Hepatocyte (in vitro differentiated cells): Measurements from ENCODE around the gene C4BPA. TPM values are rescaled to one million over a fixed set of nuclear protein-coding genes. Genes with fewer than 3 reads are reported as not detected.

ENCODE experiments used
- DNase-seq: peaks from one replicate; pipeline ENCODE4 v3.0.0-alpha.2; 2016; ENCODE audit warnings: low spot score
- H2AFZ ChIP-seq: fragments of 200-600 bp; sonication (generic); 2 replicates; pipeline ENCODE4 v1.6.0; 2016; ENCODE audit warnings: antibody characterized with exemption, mild to moderate bottlenecking
- H3K27ac ChIP-seq: fragments of 200-600 bp; sonication (generic); 2 replicates; pipeline ENCODE4 v1.5.1; 2016; ENCODE audit warnings: mild to moderate bottlenecking
- H3K27me3 ChIP-seq: fragments of 200-600 bp; sonication (generic); 2 replicates; pipeline ENCODE4 v1.6.1; 2016
- H3K36me3 ChIP-seq: fragments of 200-600 bp; sonication (generic); replicated peaks from 2 replicates; pipeline ENCODE4 v1.5.1; 2016; ENCODE audit warnings: low read depth; ENCODE audit not compliant: insufficient read depth
- H3K4me1 ChIP-seq: fragments of 200-600 bp; sonication (generic); 2 replicates; pipeline ENCODE4 v1.5.1; 2016; ENCODE audit warnings: mild to moderate bottlenecking, moderate library complexity; ENCODE audit not compliant: insufficient read depth
- H3K4me2 ChIP-seq: fragments of 200-600 bp; sonication (generic); 2 replicates; pipeline ENCODE4 v1.6.0; 2016
- H3K4me3 ChIP-seq: fragments of 200-600 bp; sonication (generic); 2 replicates; pipeline ENCODE4 v1.5.1; 2016; ENCODE audit warnings: mild to moderate bottlenecking
- H3K79me2 ChIP-seq: fragments of 200-600 bp; sonication (generic); 2 replicates; pipeline ENCODE4 v1.6.0; 2017; ENCODE audit warnings: mild to moderate bottlenecking
- H3K9me2 ChIP-seq: fragments of 200-600 bp; sonication (generic); replicated peaks from 2 replicates; pipeline ENCODE4 v1.6.0; 2017; ENCODE audit warnings: mild to moderate bottlenecking; ENCODE audit not compliant: insufficient read depth
- H3K9me3 ChIP-seq: fragments of 200-600 bp; sonication (generic); 2 replicates; pipeline ENCODE4 v1.5.1; 2016; ENCODE audit warnings: low read depth, mild to moderate bottlenecking
- H4K20me1 ChIP-seq: fragments of 200-600 bp; sonication (generic); 2 replicates; pipeline ENCODE4 v1.6.0; 2016; ENCODE audit warnings: mild to moderate bottlenecking; ENCODE audit not compliant: insufficient read depth, poor library complexity, severe bottlenecking
- EZH2 ChIP-seq: fragments of 200-600 bp; sonication (generic); IDR thresholded peaks from 2 replicates; pipeline ENCODE4 v1.6.1; 2016; ENCODE audit warnings: antibody characterized with exemption, mild to moderate bottlenecking, borderline replicate concordance
- EZH2phosphoT487 ChIP-seq: fragments of 200-600 bp; sonication (generic); IDR thresholded peaks from one replicate; pipeline ENCODE4 v1.6.1; 2018; ENCODE audit warnings: antibody characterized with exemption, mild to moderate bottlenecking, low read depth, moderate library complexity; ENCODE audit not compliant: unreplicated experiment, severe bottlenecking
- WGBS: methylation state at CpG from one replicate; pipeline ENCODE4 v1.1.6; 2016; ENCODE audit warnings: low lambda C conversion rate; ENCODE audit errors: missing lambda C conversion rate; 5-methylcytosine and 5-hydroxymethylcytosine counted together
- polyA plus RNA-seq: library from polyadenylated mRNA; unstranded; fragments of >200 nt; fragmentation: Nextera tagmentation; extraction: Ambion mirVana; gene quantifications from 2 replicates; pipeline ENCODE4 v1.2.1, GENCODE V29; 2016
- total RNA-seq: library from RNA; depleted of rRNA; stranded (reverse); fragments of >200 nt; gene quantifications from 2 replicates; pipeline ENCODE4 v1.2.3, GENCODE V29; 2014
- TF ChIP-seq, protein P1 (sequence below): fragments of 200-600 bp; sonication (generic); IDR thresholded peaks from 2 replicates; pipeline ENCODE4 v1.5.1; 2016; ENCODE audit warnings: antibody characterized with exemption, mild to moderate bottlenecking; ENCODE audit not compliant: poor library complexity

C4BPA gene
- total and polyA plus RNA-seq, 2 experiments from 2014 or later = 12.4 to 17.2 TPM

DNA sequence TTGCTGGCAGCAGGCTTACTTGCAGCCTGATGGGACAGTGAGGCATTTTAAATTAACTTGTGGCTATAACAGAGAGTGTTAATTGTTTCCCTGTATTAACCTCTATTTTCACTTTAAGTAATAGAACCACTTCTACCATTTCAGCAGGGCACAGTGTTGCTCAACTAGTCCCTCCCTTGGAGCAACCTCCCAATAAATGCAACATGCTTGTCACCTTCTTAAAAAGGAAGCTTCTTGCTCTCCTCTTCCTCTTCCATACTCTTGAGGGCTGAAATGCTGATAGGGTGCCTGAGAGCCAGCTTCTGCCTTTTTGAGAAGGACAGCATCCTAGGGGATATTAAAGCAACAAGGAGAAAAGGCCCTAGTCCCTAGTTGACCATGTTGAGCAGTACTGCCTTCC lies 52.1 kb downstream of the C4BPA start:
- Histone ChIP-seq H3K4me3 (no peak overlapping the region), H3K4me2 (no peak overlapping the region), H3K4me1 (no peaks in the 10 kb centered on the region), H4K20me1 (no peaks in the 10 kb centered on the region), H2AFZ (no peak overlapping the region), H3K36me3 (no peaks in the 10 kb centered on the region), H3K79me2 (no peaks in the 10 kb centered on the region), H3K9me2 (no peaks in the 10 kb centered on the region), H3K27me3 (no peaks in the 10 kb centered on the region), H3K27ac (no peak overlapping the region), H3K9me3 (no peaks in the 10 kb centered on the region)
- TF ChIP-seq, protein P1, sequence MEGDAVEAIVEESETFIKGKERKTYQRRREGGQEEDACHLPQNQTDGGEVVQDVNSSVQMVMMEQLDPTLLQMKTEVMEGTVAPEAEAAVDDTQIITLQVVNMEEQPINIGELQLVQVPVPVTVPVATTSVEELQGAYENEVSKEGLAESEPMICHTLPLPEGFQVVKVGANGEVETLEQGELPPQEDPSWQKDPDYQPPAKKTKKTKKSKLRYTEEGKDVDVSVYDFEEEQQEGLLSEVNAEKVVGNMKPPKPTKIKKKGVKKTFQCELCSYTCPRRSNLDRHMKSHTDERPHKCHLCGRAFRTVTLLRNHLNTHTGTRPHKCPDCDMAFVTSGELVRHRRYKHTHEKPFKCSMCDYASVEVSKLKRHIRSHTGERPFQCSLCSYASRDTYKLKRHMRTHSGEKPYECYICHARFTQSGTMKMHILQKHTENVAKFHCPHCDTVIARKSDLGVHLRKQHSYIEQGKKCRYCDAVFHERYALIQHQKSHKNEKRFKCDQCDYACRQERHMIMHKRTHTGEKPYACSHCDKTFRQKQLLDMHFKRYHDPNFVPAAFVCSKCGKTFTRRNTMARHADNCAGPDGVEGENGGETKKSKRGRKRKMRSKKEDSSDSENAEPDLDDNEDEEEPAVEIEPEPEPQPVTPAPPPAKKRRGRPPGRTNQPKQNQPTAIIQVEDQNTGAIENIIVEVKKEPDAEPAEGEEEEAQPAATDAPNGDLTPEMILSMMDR = no peak
- TF ChIP-seq EZH2 (no peak), EZH2phosphoT487 (no peak)
- DNase-seq = no peak

DNA sequence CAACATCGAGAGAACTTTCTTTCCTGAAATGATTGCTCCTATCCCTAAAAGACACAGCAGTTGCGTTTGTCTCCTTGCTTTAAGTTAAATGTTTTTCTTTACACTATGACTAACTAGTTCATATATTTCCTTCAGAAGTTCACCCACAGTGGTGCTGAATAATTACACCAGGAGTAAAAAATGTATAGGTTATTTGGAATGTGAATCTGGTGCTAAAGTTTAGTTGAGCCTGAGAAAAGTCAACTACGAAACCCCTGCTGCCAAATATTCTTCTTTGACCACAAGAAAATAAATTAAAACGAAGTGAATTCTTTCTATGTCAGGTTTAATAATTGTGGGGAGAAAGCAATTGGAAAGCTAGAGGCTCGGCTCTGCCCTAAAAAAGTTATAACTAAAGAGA lies 52.8 kb downstream of the C4BPA start:
- Histone ChIP-seq H3K9me2 (no peaks in the 10 kb centered on the region), H3K36me3 (no peaks in the 10 kb centered on the region), H3K79me2 (no peaks in the 10 kb centered on the region), H3K4me1 (no peaks in the 10 kb centered on the region), H3K4me3 (no peak overlapping the region), H3K9me3 (no peaks in the 10 kb centered on the region), H2AFZ (no peak overlapping the region), H3K4me2 (no peak overlapping the region), H4K20me1 (no peaks in the 10 kb centered on the region), H3K27me3 (no peaks in the 10 kb centered on the region), H3K27ac (no peak overlapping the region)
- TF ChIP-seq EZH2 = no peak
- TF ChIP-seq, protein P1 = no peak
- no peak for TF ChIP-seq EZH2phosphoT487
- no peak for DNase-seq
- WGBS = 79% methylated on average over 5 of the region's 5 CpGs

DNA sequence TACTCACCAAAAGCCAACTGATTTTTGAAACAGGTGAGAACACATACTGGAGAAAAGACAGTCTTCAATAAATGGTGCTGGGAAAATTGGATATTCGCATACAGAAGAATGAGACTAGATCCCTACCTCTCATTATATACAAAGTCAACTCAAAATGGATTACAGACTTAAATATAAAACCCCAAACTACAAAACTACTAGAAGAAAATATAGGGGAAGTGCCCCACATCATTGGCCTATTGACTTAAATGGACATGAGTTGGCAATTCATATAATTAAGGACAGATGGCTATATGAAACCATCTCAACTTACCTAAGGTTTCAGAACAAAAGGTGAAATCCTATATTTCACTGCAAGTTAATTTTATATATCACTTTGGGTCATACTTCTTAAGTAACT lies 60.1 kb downstream of the C4BPA start:
- no peaks in the 10 kb centered on the region for H4K20me1 ChIP-seq
- DNase-seq = no peak
- H3K27ac ChIP-seq = no peak overlapping the region
- H3K4me2 ChIP-seq = no peak overlapping the region
- H2AFZ ChIP-seq = no peak overlapping the region
- TF ChIP-seq EZH2phosphoT487 (no peak), EZH2 (no peak)
- TF ChIP-seq, protein P1 = no peak
- no peaks in the 10 kb centered on the region for H3K9me3 ChIP-seq
- H3K9me2 ChIP-seq = no peaks in the 10 kb centered on the region
- 89% methylated on average over 1 of the region's 1 CpG for WGBS
- no peaks in the 10 kb centered on the region for H3K27me3 ChIP-seq
- H3K4me1 ChIP-seq = no peaks in the 10 kb centered on the region
- no peaks in the 10 kb centered on the region for H3K79me2 ChIP-seq
- no peaks in the 10 kb centered on the region for H3K36me3 ChIP-seq
- H3K4me3 ChIP-seq = no peak overlapping the region

DNA sequence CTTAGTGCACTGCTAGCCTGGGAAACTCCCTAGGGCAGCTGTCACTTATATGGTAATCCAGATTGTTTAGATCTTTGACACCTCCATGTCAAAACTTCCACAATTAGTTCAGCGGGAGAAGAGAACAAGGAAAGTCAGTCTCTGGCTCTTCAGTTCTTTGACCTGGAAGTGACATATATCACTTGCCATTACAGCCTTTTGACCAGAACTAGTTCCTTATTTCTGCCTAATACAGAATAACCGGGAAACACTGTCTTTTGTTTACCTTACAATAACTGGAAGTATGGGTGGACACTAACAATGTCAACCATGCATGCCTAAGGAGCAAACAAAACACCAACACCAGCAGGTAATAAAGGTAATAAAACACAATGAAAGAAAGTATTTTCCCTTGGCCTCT lies 68.3 kb downstream of the C4BPA start:
- WGBS = 45% methylated on average over 2 of the region's 2 CpGs
- H3K4me2 ChIP-seq = no peak overlapping the region
- no peaks in the 10 kb centered on the region for H3K4me1 ChIP-seq
- no peaks in the 10 kb centered on the region for H3K36me3 ChIP-seq
- no peaks in the 10 kb centered on the region for H4K20me1 ChIP-seq
- TF ChIP-seq, protein P1 = no peak
- no peak for TF ChIP-seq EZH2phosphoT487
- TF ChIP-seq EZH2 = no peak
- H3K4me3 ChIP-seq = no peak overlapping the region
- peak overlapping the region; percentile 50 for H3K27ac ChIP-seq
- H3K9me2 ChIP-seq = no peaks in the 10 kb centered on the region
- no peak overlapping the region for H2AFZ ChIP-seq
- no peaks in the 10 kb centered on the region for H3K27me3 ChIP-seq
- H3K79me2 ChIP-seq = no peaks in the 10 kb centered on the region
- H3K9me3 ChIP-seq = no peaks in the 10 kb centered on the region
- DNase-seq = no peak
